PC-9 (cell line): ENCODE results near the gene ECM2.

Experiments used
- CTCF ChIP-seq: fragments of 200-600 bp; sonication (generic); conservative IDR thresholded peaks from 2 replicates; pipeline ENCODE4 v1.6.1; 2017; ENCODE audit warnings: mixed run types, antibody characterized with exemption, mild to moderate bottlenecking, moderate library complexity
- EZH2 ChIP-seq: fragments of 200-600 bp; sonication (generic); IDR thresholded peaks from 2 replicates; pipeline ENCODE4 v1.8.0; 2017; ENCODE audit warnings: antibody characterized with exemption, low read depth

GRCh38 chr9:92516521-92516920 lies 19.3 kb downstream of the ECM2 start:
- TF ChIP-seq CTCF = no peak
- TF ChIP-seq EZH2 = no peak
